GM12878 (cell line): ENCODE measurements around the gene SOCS6. TPM values are rescaled to one million over a fixed set of nuclear protein-coding genes. Genes with fewer than 3 reads are reported as not detected.
"Not testable (repeated sequence)": the region's sequence is repeated elsewhere in the genome, so short reads cannot be mapped to it uniquely, and the experiment has no call there.

ENCODE experiments used
- ATAC-seq: fragments of 200-7000 bp; cut with Tn5 transposase; 3 replicates; pipeline ENCODE4 v1.9.1; 2020; ENCODE audit warnings: mild to moderate bottlenecking, moderate library complexity
- BruUV-seq: library from RNA; stranded (reverse); fragments of 400-500 nt; replicated peaks from 2 replicates; lab custom pipeline; 2021; lab: Mats Ljungman, UMichigan
- CTCF ChIA-PET: fragments of 300-600 bp; sonication (Branson Sonifier 250); formaldehyde crosslinking; extraction: SDS; loops from one replicate; lab custom pipeline; 2021; ENCODE audit warnings: inconsistent platforms; lab: Yijun Ruan, JAX
- POLR2A ChIA-PET: fragments of 350-600 bp; formaldehyde crosslinking; extraction: SDS; loops from one replicate; lab custom pipeline; 2021; ENCODE audit warnings: inconsistent platforms; lab: Charles Lee
- RAD21 ChIA-PET: fragments of 300-600 bp; sonication (Branson Sonifier 250); formaldehyde crosslinking; loops from one replicate; lab custom pipeline; 2023; ENCODE audit warnings: antibody characterized with exemption; ENCODE audit not compliant: unreplicated experiment; lab: Charles Lee
- SMC1A ChIA-PET: fragments of 300-600 bp; sonication (Branson Sonifier 250); formaldehyde crosslinking; loops from one replicate; lab custom pipeline; 2023; ENCODE audit not compliant: unreplicated experiment, uncharacterized antibody; lab: Charles Lee
- DNase-seq: peaks from one replicate; pipeline ENCODE4 v3.0.0-alpha.2; 2011; ENCODE audit warnings: low read depth, low spot score
- FAIRE-seq: peaks from 3 replicates; lab custom pipeline; 2011; peaks lifted over from hg19 to GRCh38; lab: Jason Lieb, UNC
- H2AFZ ChIP-seq: 2 replicates; pipeline ENCODE4 v1.6.0; 2011; ENCODE audit warnings: low read depth, low read length, control low read depth; ENCODE audit not compliant: control insufficient read depth
- H3K27ac ChIP-seq: 2 replicates; pipeline ENCODE4 v1.5.1; 2011; ENCODE audit warnings: control low read depth; ENCODE audit not compliant: control insufficient read depth, insufficient read depth
- H3K27me3 ChIP-seq, 2 experiments: replicated peaks in 1 of 2; 2 replicates each; pipeline versions ENCODE4 v1.6.0 to v1.6.1; 2011; ENCODE audit warnings: low read length in 1 of 2; ENCODE audit not compliant: control insufficient read depth in 2 of 2, insufficient read depth in 2 of 2
- H3K36me3 ChIP-seq, 2 experiments: 2 replicates each; pipeline ENCODE4 v1.5.1; 2011; ENCODE audit warnings: low read length in 1 of 2; ENCODE audit not compliant: control insufficient read depth in 2 of 2, insufficient read depth in 2 of 2
- H3K4me1 ChIP-seq: 2 replicates; pipeline ENCODE4 v1.6.1; 2011; ENCODE audit warnings: mild to moderate bottlenecking, low read length, moderate library complexity, mixed read lengths; ENCODE audit not compliant: control insufficient read depth, insufficient read depth
- H3K4me2 ChIP-seq: 2 replicates; pipeline ENCODE4 v1.6.0; 2011; ENCODE audit warnings: control low read depth; ENCODE audit not compliant: control insufficient read depth, insufficient read depth
- H3K4me3 ChIP-seq: fragments of 200-600 bp; sonication (generic); 2 replicates; pipeline ENCODE4 v1.5.1; 2016
- H3K79me2 ChIP-seq: 2 replicates; pipeline ENCODE4 v1.6.0; 2011; ENCODE audit warnings: low read length; ENCODE audit not compliant: control insufficient read depth, insufficient read depth
- H3K9ac ChIP-seq: 2 replicates; pipeline ENCODE4 v1.8.0; 2011; ENCODE audit warnings: low read length, control low read depth, mixed read lengths; ENCODE audit not compliant: control insufficient read depth, insufficient read depth
- H3K9me3 ChIP-seq: replicated peaks from 3 replicates; pipeline ENCODE4 v1.5.1; 2011; ENCODE audit warnings: mild to moderate bottlenecking, low read length; ENCODE audit not compliant: control insufficient read depth, insufficient read depth
- H4K20me1 ChIP-seq: 2 replicates; pipeline ENCODE4 v1.6.0; 2011; ENCODE audit not compliant: control insufficient read depth, insufficient read depth
- HDAC6 ChIP-seq: fragments of 200-600 bp; sonication (generic); IDR thresholded peaks from one replicate; pipeline ENCODE4 v1.8.0; 2017; ENCODE audit warnings: antibody characterized with exemption; ENCODE audit not compliant: unreplicated experiment
- IRF3 ChIP-seq: fragments of 450-650 bp; IDR thresholded peaks from 2 replicates; pipeline ENCODE4 v1.6.1; 2014; ENCODE audit warnings: mild to moderate bottlenecking
- STAT1 ChIP-seq: fragments of 450-650 bp; conservative IDR thresholded peaks from 2 replicates; pipeline ENCODE4 v1.6.1; 2014; ENCODE audit warnings: antibody characterized with exemption, mild to moderate bottlenecking
- TCF12 ChIP-seq: IDR thresholded peaks from 2 replicates; pipeline ENCODE4 v1.6.1; 2011; ENCODE audit warnings: low read depth, mild to moderate bottlenecking, low read length
- ZBTB11 ChIP-seq: fragments of 450-650 bp; formaldehyde crosslinking; IDR thresholded peaks from 2 replicates; pipeline ENCODE4 v1.5.0; 2022; ENCODE audit warnings: mild to moderate bottlenecking, missing genetic modification characterization
- WGBS: methylation state at CpG from one replicate; pipeline ENCODE4 v1.1.6; 2016; ENCODE audit warnings: low lambda C conversion rate; ENCODE audit not compliant: insufficient replicate concordance, insufficient coverage; ENCODE audit errors: missing lambda C conversion rate; 5-methylcytosine and 5-hydroxymethylcytosine counted together
- in situ Hi-C: fragments of 300-500 bp; cut with MboI; formaldehyde crosslinking; loops from 9 replicates; pipeline ENCODE4 v1.14.3; 2018; ENCODE audit warnings: mixed read lengths
- intact Hi-C: fragments of 100-400 bp; cut with micrococcal nuclease; formaldehyde crosslinking; loops from one replicate; pipeline ENCODE4 v1.14.2; 2022; ENCODE audit not compliant: unreplicated experiment
- polyA plus RNA-seq, 11 experiments: library from polyadenylated mRNA; depleted of rRNA in 4 of 11; unstranded in 6 of 11; stranded (reverse) in 5 of 11; fragments of >200 nt; fragmentation: Nextera tagmentation in 4 of 11; fragmentation: Illumina TruSeq in 1 of 11; extraction: Ambion mirVana in 4 of 11; extraction: Trizol in 1 of 11; gene quantifications; 1 replicate in 1 of 11; 2 replicates in 10 of 11; pipeline versions ENCODE4 v1.2.1 to v1.2.3, GENCODE V29; 2011 to 2016; ENCODE audit warnings: inconsistent platforms in 2 of 11, missing spikeins in 2 of 11, low read depth in 1 of 11
- total RNA-seq, 4 experiments: library from RNA; depleted of rRNA in 3 of 4; stranded (reverse); fragments of >200 nt in 3 of 4; fragmentation: Illumina TruSeq in 1 of 4; extraction: Trizol in 1 of 4; gene quantifications; 2 replicates each; pipeline versions ENCODE4 v1.2.1 to v1.2.3, GENCODE V29; 2013 to 2021

The SOCS6 gene
- total and polyA plus RNA-seq, 10 of the 15 experiments (the other 5 are each of a cell fraction or from before 2014, with no cell fraction given), result 1.6 to 6.1 (median 4.1) TPM

- TF ChIP-seq STAT1, result no peak
- TF ChIP-seq HDAC6, result no peak
- no peak for TF ChIP-seq ZBTB11 (CRISPR knock-in tag)
- TF ChIP-seq TCF12, result no peak
- no peak for TF ChIP-seq IRF3
These were observed 77.8 kb downstream of the SOCS6 start (continued) for GRCh38 chr18:70366670-70367069.

GRCh38 chr18:70367344-70367743 lies 78.5 kb downstream of the SOCS6 start:
- H3K4me3 ChIP-seq, POLR2A ChIA-PET, H3K4me2 ChIP-seq, H3K9me3 ChIP-seq, ATAC-seq, CTCF ChIA-PET, intact Hi-C loops, H3K4me1 ChIP-seq, FAIRE-seq, DNase-seq, H4K20me1 ChIP-seq, H3K79me2 ChIP-seq, H3K36me3 ChIP-seq, RAD21 ChIA-PET, H2AFZ ChIP-seq, in situ Hi-C loops, H3K27me3 ChIP-seq, H3K27ac ChIP-seq, H3K9ac ChIP-seq, BruUV-seq: not testable (repeated sequence)
- WGBS, result 40% methylated on average over 3 of the region's 3 CpGs
- SMC1A ChIA-PET, result interaction anchor here (1.0 kb wide), 1 partner anchor 14 kb away, joined by 3 read pairs; no protein-coding TSS in a partner anchor
